HL-60 (cell line): ENCODE data around the gene EMX2.
A peak's percentile ranks its signal among the peaks of the same experiment; 100 is the strongest.

Experiments
- DNase-seq, 2 experiments: peaks; one replicate each; pipeline ENCODE4 v3.0.0-alpha.2; 2010 to 2020; ENCODE audit warnings: low read depth in 1 of 2, low spot score in 1 of 2
- H3K27ac ChIP-seq: fragments of 250-450 bp; sonication (Bioruptor Pico); replicated peaks from 2 replicates; pipeline ENCODE4 v1.5.1; 2020; ENCODE audit warnings: mild to moderate bottlenecking, moderate library complexity
- H3K27me3 ChIP-seq: fragments of 250-450 bp; sonication (Bioruptor Pico); 2 replicates; pipeline ENCODE4 v1.5.1; 2021; ENCODE audit warnings: mild to moderate bottlenecking, moderate library complexity; ENCODE audit not compliant: insufficient read depth, poor library complexity, severe bottlenecking
- H3K4me3 ChIP-seq: replicated peaks from 2 replicates; pipeline ENCODE4 v1.5.1; 2011; ENCODE audit warnings: mild to moderate bottlenecking, control low read depth, low read length; ENCODE audit not compliant: insufficient read depth
- CTCF ChIP-seq: IDR thresholded peaks from one replicate; pipeline ENCODE4 v1.5.1; 2011; ENCODE audit warnings: low read length, control low read depth, inconsistent platforms; ENCODE audit not compliant: insufficient read depth
- GABPA ChIP-seq: IDR thresholded peaks from 2 replicates; pipeline ENCODE4 v1.6.1; 2012; ENCODE audit warnings: low read depth
- POLR2AphosphoS5 ChIP-seq: IDR thresholded peaks from 2 replicates; pipeline ENCODE4 v1.6.1; 2012; ENCODE audit warnings: low read depth
- REST ChIP-seq: IDR thresholded peaks from 2 replicates; pipeline ENCODE4 v1.6.1; 2012; ENCODE audit warnings: low read depth; ENCODE audit not compliant: insufficient replicate concordance
- SPI1 ChIP-seq: IDR thresholded peaks from 2 replicates; pipeline ENCODE4 v1.6.1; 2012; ENCODE audit warnings: low read depth, mild to moderate bottlenecking, borderline replicate concordance
- long read RNA-seq: library from polyadenylated mRNA; unstranded; transcript quantifications from one replicate; pipeline ENCODE4 v2.0.0, GENCODE V29; 2020

Gene EMX2
- long read RNA-seq, result 0 reads

GRCh38 chr10:117542706-117543224 lies at the start of gene EMX2:
TSS of gene EMX2 (plus strand) at chr10:117542746. CDS start at chr10:117543268, 522 bp downstream.
- H3K4me3 ChIP-seq, result no peak within 1 kb of the TSS
- TF ChIP-seq CTCF (no peak), POLR2AphosphoS5 (no peak), GABPA (no peak), SPI1 (no peak), REST (no peak)
- peaks cover 81% of the 10 kb centered on the region for H3K27me3 ChIP-seq
- H3K27ac ChIP-seq, result no peak within 1 kb of the TSS
- no peak for DNase-seq

- Histone ChIP-seq H3K27me3 (peaks cover 4% of the 10 kb centered on the region), H3K27ac (no peak overlapping the region), H3K4me3 (no peak overlapping the region)
- TF ChIP-seq CTCF (no peak), POLR2AphosphoS5 (no peak), REST (no peak), GABPA (no peak), SPI1 (no peak)
- no peak for DNase-seq
Observed at GRCh38 chr10:117496031-117496430, 46.5 kb upstream of the EMX2 start.

- Histone ChIP-seq H3K4me3 (no peak overlapping the region), H3K27me3 (peaks cover 5% of the 10 kb centered on the region), H3K27ac (no peak overlapping the region)
- peak; percentile 41 to 70 for DNase-seq
- TF ChIP-seq SPI1 (no peak), CTCF (peak; percentile 87), REST (no peak), GABPA (no peak)
Observed at GRCh38 chr10:117496616-117497028, 45.9 kb upstream of the EMX2 start.
